Stimulated activated CD4-positive, alpha-beta T cell treated with anti-CD3 and anti-CD28 coated beads, Interleukin-15, amount 100 ng/mL, for 1 hour (primary cell): Measurements from ENCODE around the gene ASXL1.
A peak's percentile ranks its signal among the peaks of the same experiment; 100 is the strongest.
"Not testable (repeated sequence)": the region's sequence is repeated elsewhere in the genome, so short reads cannot be mapped to it uniquely, and the experiment has no call there.

Experiments
- DNase-seq, 2 donors: peaks; one replicate each; pipeline ENCODE4 v3.0.0-alpha.2; 2020; ENCODE audit warnings: low read depth in 1 of 2, low spot score in 1 of 2

Gene ASXL1

GRCh38 chr20:32357869-32358631 lies at the start of gene ASXL1:
TSS of gene ASXL1 (plus strand) at chr20:32358331. CDS start at chr20:32358776, 445 bp downstream.
- DNase-seq, result peak; percentile 88 to 89

- DNase-seq, result no peak
Observed at GRCh38 chr20:32312718-32313424, 45.3 kb upstream of the ASXL1 start.

- DNase-seq, result no peak
Observed at GRCh38 chr20:32314768-32315167, 43.4 kb upstream of the ASXL1 start.

- DNase-seq, result no peak
Observed at GRCh38 chr20:32315399-32315798, 42.7 kb upstream of the ASXL1 start.

GRCh38 chr20:32315891-32316290 lies 42.2 kb upstream of the ASXL1 start:
- no peak for DNase-seq

GRCh38 chr20:32316667-32317066 lies 41.5 kb upstream of the ASXL1 start:
- DNase-seq, result no peak

- no peak for DNase-seq
Observed at GRCh38 chr20:32319100-32319499, 39.0 kb upstream of the ASXL1 start.

- DNase-seq, result no peak
Observed at GRCh38 chr20:32320305-32320704, 37.8 kb upstream of the ASXL1 start.

- DNase-seq, result no peak
Observed at GRCh38 chr20:32321390-32321789, 36.7 kb upstream of the ASXL1 start.

GRCh38 chr20:32322260-32322659 lies 35.9 kb upstream of the ASXL1 start:
- not testable (repeated sequence) for DNase-seq

GRCh38 chr20:32323761-32324160 lies 34.4 kb upstream of the ASXL1 start:
- DNase-seq, result not testable (repeated sequence)

- DNase-seq, result no peak
Observed at GRCh38 chr20:32325706-32326503, 32.2 kb upstream of the ASXL1 start.

GRCh38 chr20:32326504-32326845 lies 31.7 kb upstream of the ASXL1 start:
- DNase-seq, result no peak

- no peak for DNase-seq
Observed at GRCh38 chr20:32327087-32327681, 30.9 kb upstream of the ASXL1 start.

- no peak for DNase-seq
Observed at GRCh38 chr20:32329817-32330554, 28.1 kb upstream of the ASXL1 start.

GRCh38 chr20:32330555-32330897 lies 27.6 kb upstream of the ASXL1 start:
- DNase-seq, result no peak

- DNase-seq, result no peak
Observed at GRCh38 chr20:32332614-32333013, 25.5 kb upstream of the ASXL1 start.

GRCh38 chr20:32333181-32333987 lies 24.7 kb upstream of the ASXL1 start:
- DNase-seq, result no peak

- peak; percentile 19 to 32 for DNase-seq
Observed at GRCh38 chr20:32333988-32334885, 23.9 kb upstream of the ASXL1 start.
